Bronchial epithelial cell (primary cell): ENCODE results near the gene MALAT1. TPM values are rescaled to one million over a fixed set of nuclear protein-coding genes. Genes with fewer than 3 reads are reported as not detected.

ENCODE experiments used
- DNase-seq: peaks from one replicate; pipeline ENCODE4 v3.0.0-alpha.2; 2010; ENCODE audit warnings: low read depth
- FAIRE-seq: peaks from 2 replicates; lab custom pipeline; 2011; peaks lifted over from hg19 to GRCh38; lab: Jason Lieb, UNC
- H3K27me3 ChIP-seq: 2 replicates; pipeline ENCODE4 v1.5.1; 2011; ENCODE audit warnings: low read length; ENCODE audit not compliant: control insufficient read depth, insufficient read depth
- H3K36me3 ChIP-seq: 2 replicates; pipeline ENCODE4 v1.5.1; 2011; ENCODE audit warnings: low read length; ENCODE audit not compliant: control insufficient read depth, insufficient read depth
- H3K4me3 ChIP-seq: 2 replicates; pipeline ENCODE4 v1.5.1; 2011; ENCODE audit warnings: mild to moderate bottlenecking, low read depth, low read length, control low read depth
- total RNA-seq: library from RNA; depleted of rRNA; stranded (reverse); fragments of >200 nt; gene quantifications from 2 replicates; pipeline ENCODE4 v1.2.1, GENCODE V29; 2014
- TF ChIP-seq, protein P1 (sequence below): IDR thresholded peaks from 2 replicates; pipeline ENCODE4 v1.5.1; 2011; ENCODE audit warnings: mild to moderate bottlenecking, moderate library complexity, low read length, control low read depth, inconsistent platforms; ENCODE audit not compliant: insufficient read depth, severe bottlenecking

The MALAT1 gene
- total RNA-seq, 1 donor from 2014 or later = 11,095 TPM

DNA sequence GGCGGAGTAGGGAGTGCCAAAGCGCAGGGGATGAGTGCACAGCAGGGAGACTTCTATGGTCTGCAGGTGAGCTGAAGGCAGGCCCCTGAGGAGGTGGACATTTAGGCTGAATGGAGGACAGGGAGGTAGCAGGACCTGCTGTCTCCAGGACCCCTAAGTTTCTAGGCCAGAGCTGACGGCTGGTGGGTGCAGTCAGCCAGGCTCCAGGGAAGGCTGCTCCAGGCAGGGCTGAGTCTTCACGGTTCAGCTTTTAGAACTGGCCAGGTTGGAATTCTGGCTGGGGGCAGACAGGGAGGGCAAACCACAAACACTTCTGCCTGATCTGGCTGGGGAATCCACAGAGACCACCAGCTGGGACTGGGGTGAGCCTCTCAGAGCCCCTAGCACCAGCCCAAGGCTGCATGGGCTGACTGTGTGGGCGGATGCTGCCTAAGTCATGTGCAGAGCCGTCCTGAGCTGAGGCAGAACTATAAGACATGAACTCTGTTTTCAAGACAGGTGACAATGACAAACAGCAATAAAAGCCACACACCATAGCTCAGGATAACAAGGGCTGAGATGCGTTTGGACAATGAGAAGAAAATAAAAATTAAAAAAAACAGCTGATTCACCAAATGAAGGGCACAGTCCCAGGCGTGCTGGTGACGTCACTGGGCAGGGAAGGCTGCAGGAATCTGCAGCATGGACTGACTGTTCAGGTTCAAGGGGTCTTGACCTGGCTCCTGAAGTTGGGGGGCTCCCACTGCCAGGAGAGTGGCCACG is 10.4 kb upstream of the MALAT1 start:
- FAIRE-seq (no peak), DNase-seq (peak; percentile 44)
- H3K36me3 ChIP-seq = no peaks in the 10 kb centered on the region
- H3K4me3 ChIP-seq = no peak overlapping the region
- no peaks in the 10 kb centered on the region for H3K27me3 ChIP-seq
- TF ChIP-seq, protein P1, sequence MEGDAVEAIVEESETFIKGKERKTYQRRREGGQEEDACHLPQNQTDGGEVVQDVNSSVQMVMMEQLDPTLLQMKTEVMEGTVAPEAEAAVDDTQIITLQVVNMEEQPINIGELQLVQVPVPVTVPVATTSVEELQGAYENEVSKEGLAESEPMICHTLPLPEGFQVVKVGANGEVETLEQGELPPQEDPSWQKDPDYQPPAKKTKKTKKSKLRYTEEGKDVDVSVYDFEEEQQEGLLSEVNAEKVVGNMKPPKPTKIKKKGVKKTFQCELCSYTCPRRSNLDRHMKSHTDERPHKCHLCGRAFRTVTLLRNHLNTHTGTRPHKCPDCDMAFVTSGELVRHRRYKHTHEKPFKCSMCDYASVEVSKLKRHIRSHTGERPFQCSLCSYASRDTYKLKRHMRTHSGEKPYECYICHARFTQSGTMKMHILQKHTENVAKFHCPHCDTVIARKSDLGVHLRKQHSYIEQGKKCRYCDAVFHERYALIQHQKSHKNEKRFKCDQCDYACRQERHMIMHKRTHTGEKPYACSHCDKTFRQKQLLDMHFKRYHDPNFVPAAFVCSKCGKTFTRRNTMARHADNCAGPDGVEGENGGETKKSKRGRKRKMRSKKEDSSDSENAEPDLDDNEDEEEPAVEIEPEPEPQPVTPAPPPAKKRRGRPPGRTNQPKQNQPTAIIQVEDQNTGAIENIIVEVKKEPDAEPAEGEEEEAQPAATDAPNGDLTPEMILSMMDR = no peak

DNA sequence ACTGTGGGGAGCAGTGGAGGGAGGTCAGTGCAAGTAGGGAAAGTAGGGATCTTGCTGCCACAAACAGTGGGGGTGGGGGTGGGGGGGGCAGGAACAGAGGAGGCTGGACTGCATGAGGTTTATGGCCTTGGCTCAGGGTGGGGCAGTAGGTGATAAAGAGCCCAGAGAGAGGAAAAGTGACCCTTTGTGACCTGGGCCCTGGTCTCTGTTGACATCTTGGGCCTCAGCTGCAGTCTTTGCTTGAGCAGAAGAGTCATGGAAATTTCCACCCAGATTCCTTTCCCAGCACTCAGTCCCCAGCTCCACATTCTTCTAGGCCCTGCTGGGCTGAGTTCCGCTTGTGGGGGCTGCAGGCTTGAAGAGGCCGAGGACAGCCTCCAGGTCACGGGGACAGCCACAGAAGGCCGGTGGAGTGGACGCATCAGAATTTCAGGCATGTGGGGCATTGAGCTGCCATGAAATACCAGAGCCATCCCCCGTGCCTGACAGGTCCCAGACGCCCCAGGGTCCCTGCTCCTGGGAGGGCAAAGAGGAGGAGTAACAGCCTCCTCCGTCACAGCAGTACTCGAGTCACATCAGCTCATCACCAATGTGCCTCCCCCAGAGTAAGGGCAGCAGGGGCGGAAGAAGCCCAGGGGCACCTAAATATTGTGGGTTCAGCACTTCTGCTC is 9.7 kb upstream of the MALAT1 start:
- no peak for FAIRE-seq
- no peak for DNase-seq
- no peaks in the 10 kb centered on the region for H3K27me3 ChIP-seq
- no peak overlapping the region for H3K4me3 ChIP-seq
- H3K36me3 ChIP-seq = no peaks in the 10 kb centered on the region
- TF ChIP-seq, protein P1 = no peak

DNA sequence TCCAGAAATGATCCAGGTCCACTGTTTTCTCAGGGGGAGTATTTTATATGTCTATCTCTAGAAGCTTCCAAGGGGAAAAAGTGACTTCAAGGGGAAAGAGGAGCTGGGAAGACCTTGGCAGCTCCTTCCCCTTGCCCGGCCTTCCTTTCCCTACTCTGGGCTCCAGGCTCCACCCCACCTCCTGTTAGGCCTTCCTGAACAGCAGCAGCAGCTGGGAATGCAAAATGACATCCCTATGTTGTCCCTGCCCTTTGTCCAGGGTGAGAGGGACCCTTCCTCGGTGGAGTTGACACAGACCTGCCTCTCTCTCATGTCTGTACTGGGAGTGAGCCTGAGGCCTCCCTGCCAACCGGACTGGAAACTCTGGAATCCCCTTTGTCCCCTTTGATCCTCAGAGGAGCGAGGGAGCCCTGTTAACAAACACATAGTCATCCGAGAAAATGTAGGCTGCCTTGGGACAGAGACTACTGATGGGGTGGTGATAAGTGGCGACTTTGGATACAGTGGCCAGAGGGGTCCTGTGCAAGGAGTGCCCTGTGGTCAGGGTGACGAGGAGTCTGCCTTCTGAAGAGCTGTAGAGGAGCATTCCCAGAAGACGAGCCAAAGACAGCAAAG is 9.0 kb upstream of the MALAT1 start:
- Histone ChIP-seq H3K27me3 (no peaks in the 10 kb centered on the region), H3K36me3 (no peaks in the 10 kb centered on the region), H3K4me3 (no peak overlapping the region)
- FAIRE-seq (no peak), DNase-seq (no peak)
- TF ChIP-seq, protein P1 = no peak

DNA sequence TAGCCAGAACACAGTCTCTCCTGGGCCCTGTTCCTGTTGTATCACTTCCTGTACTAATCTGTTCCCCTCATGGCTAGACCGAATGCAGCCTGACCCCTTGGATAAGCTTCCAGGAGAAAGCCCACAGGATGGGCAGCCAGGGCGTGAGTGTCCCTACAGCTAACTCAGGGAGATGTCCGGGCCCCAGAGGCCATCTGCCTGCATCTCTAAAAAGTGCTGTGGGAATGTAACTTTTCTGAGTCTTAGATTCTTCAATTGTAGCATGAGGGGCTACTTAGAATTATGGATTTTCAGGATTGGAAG is 7.7 kb upstream of the MALAT1 start:
- DNase-seq (no peak), FAIRE-seq (no peak)
- Histone ChIP-seq H3K36me3 (no peaks in the 10 kb centered on the region), H3K27me3 (no peaks in the 10 kb centered on the region), H3K4me3 (no peak overlapping the region)
- TF ChIP-seq, protein P1 = no peak

DNA sequence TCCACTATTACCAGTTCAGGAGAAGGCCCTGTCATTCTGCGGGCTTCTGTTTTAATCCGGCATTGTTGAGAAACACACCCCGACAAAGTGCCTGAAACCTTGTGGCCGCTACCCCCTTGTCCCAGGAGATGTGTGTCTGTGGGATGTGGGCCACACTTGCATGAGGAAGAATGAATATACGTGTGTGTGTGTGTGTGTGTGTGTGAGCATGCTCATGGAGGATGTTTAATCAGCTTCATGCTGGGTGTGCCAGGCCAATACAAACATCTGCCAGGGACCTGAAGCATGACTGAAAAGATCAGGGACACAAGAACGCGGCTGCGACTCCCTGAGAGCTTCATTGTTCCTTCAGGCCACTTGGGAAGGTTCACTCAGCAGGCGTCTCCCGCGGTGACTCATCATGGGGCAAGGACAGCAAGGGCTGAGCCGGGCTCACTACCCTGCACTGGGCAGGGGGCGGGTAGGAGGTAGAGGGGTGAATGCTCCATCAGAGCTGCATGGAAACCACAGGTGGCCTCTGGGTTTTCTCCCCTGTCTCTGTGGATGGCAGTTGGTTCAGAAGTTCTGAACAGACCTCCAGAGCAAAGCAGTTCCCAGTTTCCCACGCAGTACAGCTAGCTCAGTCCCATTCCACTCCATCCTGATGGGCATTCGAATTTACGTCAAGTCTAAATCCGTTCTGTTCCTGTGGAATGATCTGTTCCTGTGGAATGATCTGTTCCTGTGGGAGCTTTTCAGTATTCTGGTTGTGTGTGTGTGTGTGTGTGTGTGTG is 7.0 kb upstream of the MALAT1 start:
- Histone ChIP-seq H3K27me3 (no peaks in the 10 kb centered on the region), H3K4me3 (no peak overlapping the region), H3K36me3 (no peaks in the 10 kb centered on the region)
- DNase-seq = peak; percentile 83
- FAIRE-seq = no peak
- TF ChIP-seq, protein P1 = no peak
